Ovary (tissue), 3 donors: ENCODE measurements around the gene GSN.

Experiments used
- POLR2A ChIP-seq: fragments of 450-650 bp; IDR thresholded peaks from one replicate; pipeline ENCODE4 v1.6.1; 2017; ENCODE audit warnings: antibody characterized with exemption, mild to moderate bottlenecking, moderate library complexity
- TF ChIP-seq, protein P1 (sequence below), 3 donors: fragments of 450-650 bp in 2 of 3; fragments of 200-600 bp in 1 of 3; IDR thresholded peaks; one replicate each; pipeline versions ENCODE4 v1.5.1 to v1.8.0; 2016 to 2022; ENCODE audit warnings: antibody characterized with exemption in 3 of 3, mild to moderate bottlenecking in 1 of 3
- donor health status: DM: no; HTN: no; CAD: no.

- TF ChIP-seq POLR2A = no peak
- TF ChIP-seq, protein P1, sequence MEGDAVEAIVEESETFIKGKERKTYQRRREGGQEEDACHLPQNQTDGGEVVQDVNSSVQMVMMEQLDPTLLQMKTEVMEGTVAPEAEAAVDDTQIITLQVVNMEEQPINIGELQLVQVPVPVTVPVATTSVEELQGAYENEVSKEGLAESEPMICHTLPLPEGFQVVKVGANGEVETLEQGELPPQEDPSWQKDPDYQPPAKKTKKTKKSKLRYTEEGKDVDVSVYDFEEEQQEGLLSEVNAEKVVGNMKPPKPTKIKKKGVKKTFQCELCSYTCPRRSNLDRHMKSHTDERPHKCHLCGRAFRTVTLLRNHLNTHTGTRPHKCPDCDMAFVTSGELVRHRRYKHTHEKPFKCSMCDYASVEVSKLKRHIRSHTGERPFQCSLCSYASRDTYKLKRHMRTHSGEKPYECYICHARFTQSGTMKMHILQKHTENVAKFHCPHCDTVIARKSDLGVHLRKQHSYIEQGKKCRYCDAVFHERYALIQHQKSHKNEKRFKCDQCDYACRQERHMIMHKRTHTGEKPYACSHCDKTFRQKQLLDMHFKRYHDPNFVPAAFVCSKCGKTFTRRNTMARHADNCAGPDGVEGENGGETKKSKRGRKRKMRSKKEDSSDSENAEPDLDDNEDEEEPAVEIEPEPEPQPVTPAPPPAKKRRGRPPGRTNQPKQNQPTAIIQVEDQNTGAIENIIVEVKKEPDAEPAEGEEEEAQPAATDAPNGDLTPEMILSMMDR (IDR thresholded peaks at IDR 0.05) = no peak
These were observed 8.5 kb upstream of the GSN start for GRCh38 chr9:121259498-121259897.
